ENCODE measurements around the gene CIPC.

The CIPC gene

GRCh38 chr14:77071938-77072388 is 26.1 kb upstream of the CIPC start:
- no peak for DNase-seq (ENCODE audit: low spot score)

- DNase-seq (ENCODE audit: low spot score): no peak
Measured at GRCh38 chr14:77074969-77075368, 23.1 kb upstream of the CIPC start.

- no peak for DNase-seq (ENCODE audit: low spot score)
Measured at GRCh38 chr14:77076113-77076631, 21.9 kb upstream of the CIPC start.

GRCh38 chr14:77077040-77077439 is 21.0 kb upstream of the CIPC start:
- DNase-seq (ENCODE audit: low spot score): no peak

GRCh38 chr14:77082356-77082755 is 15.7 kb upstream of the CIPC start:
- DNase-seq (ENCODE audit: low spot score): no peak

GRCh38 chr14:77083082-77083481 is 15.0 kb upstream of the CIPC start:
- DNase-seq (ENCODE audit: low spot score): no peak

GRCh38 chr14:77084985-77085384 is 13.1 kb upstream of the CIPC start:
- DNase-seq (ENCODE audit: low spot score): no peak

- no peak for DNase-seq (ENCODE audit: low spot score)
Measured at GRCh38 chr14:77085538-77085937, 12.5 kb upstream of the CIPC start.

- DNase-seq (ENCODE audit: low spot score): no peak
Measured at GRCh38 chr14:77086017-77086727, 11.9 kb upstream of the CIPC start.

- DNase-seq (ENCODE audit: low spot score): no peak
Measured at GRCh38 chr14:77086951-77087350, 11.1 kb upstream of the CIPC start.

- DNase-seq (ENCODE audit: low spot score): no peak
Measured at GRCh38 chr14:77087631-77088030, 10.4 kb upstream of the CIPC start.

GRCh38 chr14:77088219-77088618 is 9.8 kb upstream of the CIPC start:
- DNase-seq (ENCODE audit: low spot score): no peak

- no peak for DNase-seq (ENCODE audit: low spot score)
Measured at GRCh38 chr14:77088645-77089044, 9.4 kb upstream of the CIPC start.

- DNase-seq (ENCODE audit: low spot score): no peak
Measured at GRCh38 chr14:77091518-77091917, 6.5 kb upstream of the CIPC start.

- DNase-seq (ENCODE audit: low spot score): no peak
Measured at GRCh38 chr14:77092676-77093075, 5.4 kb upstream of the CIPC start.

- peak; percentile 66 for DNase-seq (ENCODE audit: low spot score)
Measured at GRCh38 chr14:77094672-77095284, 3.3 kb upstream of the CIPC start.

- DNase-seq (ENCODE audit: low spot score): no peak
Measured at GRCh38 chr14:77097006-77097699, 905 bp upstream of the CIPC start.

GRCh38 chr14:77098529-77099353 is 683 bp downstream of the CIPC start:
- no peak for DNase-seq (ENCODE audit: low spot score)

- DNase-seq (ENCODE audit: low spot score): no peak
Measured at GRCh38 chr14:77099425-77100167, 1.5 kb downstream of the CIPC start.

GRCh38 chr14:77100961-77101360 is 2.9 kb downstream of the CIPC start:
- DNase-seq (ENCODE audit: low spot score): no peak

- DNase-seq (ENCODE audit: low spot score): no peak
Measured at GRCh38 chr14:77102154-77102553, 4.1 kb downstream of the CIPC start.
